PFSK-1 (cell line): Measurements from ENCODE around the gene FUNDC2.

Experiments
- FOXP2 ChIP-seq: optimal IDR thresholded peaks from 2 replicates; pipeline ENCODE3; 2011; ENCODE audit warnings: borderline replicate concordance, control low read depth, inconsistent platforms; ENCODE audit not compliant: insufficient read depth; ENCODE audit errors: extremely low read length, extremely low read depth
- POLR2AphosphoS5 ChIP-seq: IDR thresholded peaks from 2 replicates; pipeline ENCODE4 v1.6.1; 2012; ENCODE audit warnings: low read depth, mild to moderate bottlenecking, control low read depth, low read length, moderate library complexity
- REST ChIP-seq, 2 experiments: IDR thresholded peaks; 2 replicates each; pipeline versions ENCODE4 v1.6.1 to v1.8.0; 2011 to 2012; ENCODE audit warnings: low read depth in 2 of 2, low read length in 2 of 2, control low read depth in 1 of 2, inconsistent platforms in 1 of 2, mild to moderate bottlenecking in 1 of 2, moderate library complexity in 1 of 2; ENCODE audit not compliant: insufficient read depth in 1 of 2
- SIN3A ChIP-seq: IDR thresholded peaks from 2 replicates; pipeline ENCODE4 v1.6.1; 2012; ENCODE audit warnings: mild to moderate bottlenecking, low read length, moderate library complexity, borderline replicate concordance; ENCODE audit not compliant: insufficient read depth
- TAF1 ChIP-seq: IDR thresholded peaks from 2 replicates; pipeline ENCODE4 v1.6.1; 2012; ENCODE audit warnings: low read length, control low read depth, borderline replicate concordance; ENCODE audit not compliant: insufficient read depth

The FUNDC2 gene

GRCh38 chrX:155061760-155062159 is 35.1 kb downstream of the FUNDC2 start:
- TF ChIP-seq SIN3A (no peak), REST (IDR thresholded peaks at IDR 0.05; ENCODE audit: insufficient read depth in 1 of 2, low read depth in 2 of 2, low read length in 2 of 2) (no peak), TAF1 (no peak), POLR2AphosphoS5 (no peak), FOXP2 (no peak)

GRCh38 chrX:155065035-155065734 is 38.5 kb downstream of the FUNDC2 start:
- TF ChIP-seq TAF1, result no peak

- TF ChIP-seq POLR2AphosphoS5 (no peak), FOXP2 (no peak), REST (IDR thresholded peaks at IDR 0.05; ENCODE audit: insufficient read depth in 1 of 2, low read depth in 2 of 2, low read length in 2 of 2) (no peak), SIN3A (no peak), TAF1 (no peak)
Measured at GRCh38 chrX:155068165-155068564, 41.5 kb downstream of the FUNDC2 start.

GRCh38 chrX:155069414-155069813 is 42.8 kb downstream of the FUNDC2 start:
- no peak for TF ChIP-seq TAF1
- no peak for TF ChIP-seq POLR2AphosphoS5
- no peak for TF ChIP-seq FOXP2
- no peak for TF ChIP-seq SIN3A
- TF ChIP-seq REST (IDR thresholded peaks at IDR 0.05; ENCODE audit: insufficient read depth in 1 of 2, low read depth in 2 of 2, low read length in 2 of 2), result no peak

- TF ChIP-seq REST (IDR thresholded peaks at IDR 0.05; ENCODE audit: insufficient read depth in 1 of 2, low read depth in 2 of 2, low read length in 2 of 2) (no peak), SIN3A (no peak), TAF1 (no peak), POLR2AphosphoS5 (no peak), FOXP2 (no peak)
Measured at GRCh38 chrX:155070038-155070437, 43.4 kb downstream of the FUNDC2 start.
